Limb (tissue), 2 donors: Measurements from ENCODE around the gene TP53I3.
"Not testable (repeated sequence)": the region's sequence is repeated elsewhere in the genome, so short reads cannot be mapped to it uniquely, and the experiment has no call there.

ENCODE experiments used
- DNase-seq, 2 donors: peaks; one replicate each; pipeline ENCODE4 v3.0.0-alpha.2; 2016; ENCODE audit errors: extremely low spot score in 2 of 2

TP53I3 gene

DNA sequence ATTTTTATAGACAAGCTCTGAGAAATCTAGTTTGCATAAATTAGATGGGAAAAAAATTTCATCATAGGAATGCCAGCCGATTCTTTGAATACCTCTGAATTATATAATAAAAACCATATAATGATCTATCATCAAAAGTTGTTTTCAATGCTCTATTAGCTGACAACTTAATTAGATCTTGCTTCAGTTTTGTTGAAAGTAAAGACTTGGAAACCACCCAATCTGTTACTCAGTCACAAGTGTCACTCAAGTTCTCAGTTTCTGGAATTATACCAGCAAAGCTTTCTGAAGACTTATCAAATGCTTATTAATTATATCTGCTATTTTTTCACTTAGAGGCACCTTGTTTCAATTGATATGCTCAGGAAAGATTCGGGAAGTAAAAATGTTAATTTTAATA is 17.4 kb upstream of the TP53I3 start:
- DNase-seq, result no peak

DNA sequence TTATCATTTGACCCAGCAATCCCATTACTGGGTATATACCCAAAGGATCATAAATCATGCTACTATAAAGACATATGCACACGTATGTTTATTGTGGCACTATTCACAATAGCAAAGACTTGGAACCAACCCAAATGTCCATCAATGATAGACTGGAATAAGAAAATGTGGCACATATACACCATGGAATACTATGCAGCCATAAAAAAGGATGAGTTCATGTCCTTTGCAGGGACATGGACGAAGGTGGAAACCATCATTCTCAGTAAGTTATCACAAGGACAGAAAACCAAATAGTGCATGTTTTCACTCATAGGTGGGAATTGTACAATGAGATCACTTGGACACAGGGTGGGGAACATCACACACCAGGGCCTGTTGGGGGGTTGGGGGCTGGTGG is 16.1 kb upstream of the TP53I3 start:
- not testable (repeated sequence) for DNase-seq

DNA sequence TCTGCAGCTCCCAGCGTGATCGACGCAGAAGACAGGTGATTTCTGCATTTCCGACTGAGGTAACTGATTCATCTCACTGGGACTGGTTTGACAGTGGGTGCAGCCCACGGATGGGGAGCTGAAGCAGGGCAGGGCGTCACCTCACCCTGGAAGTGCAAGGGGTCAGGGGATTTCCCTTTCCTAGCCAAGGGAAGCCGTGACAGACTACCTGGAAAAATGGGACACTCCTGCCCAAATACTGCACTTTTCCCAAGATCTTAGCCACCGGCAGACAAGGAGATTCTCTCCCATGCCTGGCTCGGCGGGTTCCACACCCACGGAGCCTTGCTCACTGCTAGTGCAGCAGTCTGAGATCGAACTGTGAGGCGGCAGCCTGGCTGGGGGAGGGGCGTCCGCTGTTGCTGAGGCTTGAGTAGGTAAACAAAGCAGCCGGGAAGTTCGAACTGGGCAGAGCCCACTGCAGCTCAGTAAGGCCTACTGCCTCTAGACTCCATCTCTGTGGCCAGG is 10.6 kb upstream of the TP53I3 start:
- DNase-seq, result not testable (repeated sequence)

DNA sequence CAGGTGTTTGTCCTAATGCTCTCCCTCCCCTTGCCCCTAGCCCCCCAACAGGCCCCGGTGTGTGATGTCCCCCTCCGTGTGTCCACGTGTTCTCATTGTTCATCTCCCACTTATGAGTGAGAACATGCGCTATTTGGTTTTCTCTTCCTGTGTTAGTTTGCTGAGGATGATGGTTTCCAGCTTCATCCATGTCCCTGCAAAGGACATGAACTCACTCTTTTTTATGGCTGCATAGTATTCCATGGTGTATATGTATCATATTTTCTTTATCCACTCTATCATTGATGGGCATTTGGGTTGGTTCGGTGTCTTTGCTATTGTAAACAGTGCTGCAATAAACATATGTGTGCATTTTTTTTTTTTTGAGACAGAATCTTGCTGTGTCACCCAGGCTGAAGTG is 8.6 kb upstream of the TP53I3 start:
- not testable (repeated sequence) for DNase-seq

DNA sequence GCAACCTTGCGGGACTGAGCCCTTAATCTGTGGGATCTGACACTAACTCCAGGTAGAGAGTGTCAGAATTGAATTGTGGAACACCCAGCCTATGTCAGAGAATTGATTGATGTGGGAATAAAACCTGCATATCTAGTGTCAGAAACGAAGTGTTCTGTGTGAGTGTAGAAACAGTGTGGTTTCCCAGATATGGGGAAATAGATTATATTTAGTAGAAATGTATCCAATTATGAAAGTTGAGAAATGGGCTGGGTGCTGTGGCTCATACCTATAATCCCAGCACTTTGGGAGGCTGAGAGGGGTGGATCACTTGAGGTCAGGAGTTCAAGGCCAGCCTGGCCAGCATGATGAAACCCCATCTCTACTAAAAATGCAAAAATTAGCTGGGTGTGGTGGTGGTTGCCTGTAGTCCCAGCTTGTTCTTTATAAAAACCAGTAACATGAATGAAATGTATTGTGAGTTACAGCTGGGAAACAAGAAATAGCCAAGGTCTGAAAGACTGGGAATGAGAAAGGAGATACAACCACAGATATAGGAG is 4.3 kb upstream of the TP53I3 start:
- no peak for DNase-seq

DNA sequence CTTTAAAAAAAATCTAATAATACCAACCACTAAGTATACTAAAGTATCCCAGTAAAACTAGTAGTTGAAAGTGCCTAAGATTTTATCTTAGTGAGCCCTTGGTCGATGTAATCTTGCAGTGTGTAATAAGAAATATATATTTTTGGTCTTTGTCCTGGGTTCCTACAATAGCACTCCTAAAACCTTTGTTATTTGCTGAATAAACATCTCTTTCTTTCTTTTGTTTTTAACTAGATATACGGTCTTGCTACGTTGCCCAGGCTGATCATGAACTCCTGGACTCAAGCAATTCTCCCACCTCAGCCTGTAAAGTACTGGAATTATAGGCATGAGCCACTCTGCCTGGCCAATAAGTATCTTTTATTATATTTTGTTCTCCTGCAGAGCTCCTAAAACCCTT is 2.4 kb upstream of the TP53I3 start:
- DNase-seq, result no peak

DNA sequence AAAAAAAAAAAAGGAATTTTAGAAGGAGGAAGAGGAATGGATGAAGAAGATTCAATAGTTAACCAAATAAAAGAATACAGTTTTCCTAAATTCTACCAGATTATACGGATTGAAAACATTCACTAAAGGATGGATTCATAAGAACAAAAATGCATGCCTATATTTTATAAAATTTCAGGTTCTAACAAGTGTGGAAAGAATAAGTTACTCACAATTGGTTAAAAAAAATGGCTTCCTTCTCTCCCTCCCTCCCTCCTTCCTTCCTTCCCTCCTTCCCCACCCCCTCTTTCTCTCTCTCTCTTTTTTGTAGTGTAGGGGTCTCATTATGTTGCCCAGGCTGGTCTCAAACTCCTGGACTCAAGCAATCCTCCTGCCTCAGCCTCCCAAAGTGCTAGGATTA is 1.6 kb upstream of the TP53I3 start:
- no peak for DNase-seq

DNA sequence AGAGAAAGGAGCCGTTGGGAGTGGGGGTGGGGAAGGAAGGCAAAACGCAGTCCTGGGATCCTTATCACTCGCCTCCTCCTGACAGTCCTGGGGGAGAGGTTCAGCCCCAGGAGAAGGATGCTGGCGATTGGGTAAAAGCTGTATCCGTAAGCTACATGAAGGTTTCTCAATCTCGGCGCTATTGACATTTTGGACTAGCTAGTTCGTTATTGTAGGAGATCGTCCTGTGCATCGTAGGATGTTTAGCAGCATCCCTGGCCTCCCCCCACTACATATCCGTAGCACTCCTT is 511 bp upstream of the TP53I3 start:
- no peak for DNase-seq

DNA sequence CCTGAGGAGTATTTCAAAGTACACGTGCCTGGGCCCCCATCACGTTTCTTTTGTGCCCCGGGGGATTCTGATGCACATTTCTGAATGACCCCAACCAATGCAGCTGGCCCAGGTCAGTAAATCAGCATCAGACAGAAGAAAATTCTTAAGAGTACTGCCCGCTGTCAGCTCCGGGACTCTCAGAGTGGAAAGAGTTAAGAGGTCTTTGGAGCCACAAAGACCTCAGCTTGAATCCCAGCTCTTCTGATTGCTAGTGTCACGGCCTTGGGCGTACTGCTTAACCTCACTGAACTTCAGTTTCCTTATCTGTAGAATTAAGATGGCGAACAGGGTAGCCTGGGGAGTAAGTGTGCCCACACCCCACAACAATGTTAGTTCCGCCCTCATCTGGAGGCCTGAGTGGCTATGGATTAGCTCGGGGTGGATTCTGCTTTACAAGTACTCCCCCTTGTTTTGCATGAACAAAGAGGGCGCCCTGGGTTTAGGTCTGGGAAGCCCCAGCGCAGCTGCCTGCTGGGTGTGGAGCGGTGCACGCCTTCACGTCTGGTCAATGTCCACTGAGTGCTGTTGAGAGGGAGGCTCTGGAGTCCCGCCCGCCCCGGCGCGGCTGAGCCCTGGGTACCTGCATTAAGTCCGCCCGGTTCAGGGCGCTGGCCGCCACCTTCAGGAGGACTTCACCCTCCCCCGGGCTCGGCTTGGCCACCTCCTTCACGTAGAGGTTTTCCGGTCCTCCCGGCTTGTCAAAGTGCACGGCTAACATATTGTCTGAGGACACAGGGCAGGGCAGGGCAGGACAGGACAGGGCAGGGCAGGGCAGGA is 858 bp downstream of the TP53I3 start:
- peak in 1 of 2 donors; percentile 84 for DNase-seq

DNA sequence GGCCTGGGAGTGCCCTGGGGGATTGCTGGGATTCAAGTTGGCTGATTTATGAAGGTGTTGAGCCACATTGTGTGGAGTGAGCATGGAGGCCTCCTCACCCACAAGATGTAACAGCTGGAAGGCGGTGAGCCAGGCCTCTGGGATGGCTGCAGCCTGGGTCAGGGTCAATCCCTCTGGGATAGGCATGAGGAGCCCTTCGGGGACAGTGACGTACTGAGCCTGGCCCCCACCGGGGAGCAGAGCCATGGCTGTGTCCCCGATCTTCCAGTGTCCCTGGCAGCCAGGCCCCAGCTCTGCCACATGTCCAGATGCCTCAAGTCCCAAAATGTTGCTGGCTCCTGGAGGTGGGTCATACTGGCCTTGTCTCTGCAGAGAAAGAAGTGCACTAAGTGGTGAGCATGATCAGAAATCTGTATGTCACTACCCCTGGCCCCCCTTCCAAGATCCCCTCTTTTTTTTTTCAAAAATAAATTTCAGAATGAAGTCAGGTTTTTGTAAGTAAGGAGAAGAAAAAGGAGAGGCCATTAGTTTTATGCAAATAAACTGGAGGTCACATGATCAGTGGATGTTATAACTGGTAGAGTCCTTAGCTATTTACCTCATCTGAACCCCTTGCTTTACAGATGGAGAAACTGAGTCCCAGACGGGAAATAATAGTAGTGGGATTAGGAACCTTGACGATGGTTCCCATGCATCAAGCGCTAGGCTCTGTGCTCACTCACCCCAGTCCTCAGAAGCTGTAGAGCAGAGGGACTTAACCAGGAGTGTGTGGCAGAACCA is 1.7 kb downstream of the TP53I3 start:
- DNase-seq, result no peak

DNA sequence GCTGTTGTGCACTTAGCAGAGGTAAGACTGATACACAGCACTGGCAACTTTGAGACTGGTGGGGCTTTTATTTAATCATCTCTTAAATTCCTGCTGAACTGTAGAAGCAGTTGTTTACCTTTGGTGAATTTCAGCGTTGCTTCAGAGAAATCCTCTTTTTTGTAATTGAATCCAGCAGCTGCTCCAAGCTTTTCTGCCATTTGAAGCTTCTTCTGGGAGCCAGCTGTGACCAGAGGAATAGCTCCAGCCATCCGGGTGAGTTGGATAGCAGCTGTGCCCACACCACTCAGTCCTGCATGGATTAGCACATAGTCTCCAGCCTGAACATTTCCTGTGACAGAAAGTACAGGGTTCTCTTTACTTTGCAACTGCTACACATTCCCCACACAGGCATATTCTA is 3.9 kb downstream of the TP53I3 start:
- DNase-seq, result peak in 1 of 2 donors; percentile 62

DNA sequence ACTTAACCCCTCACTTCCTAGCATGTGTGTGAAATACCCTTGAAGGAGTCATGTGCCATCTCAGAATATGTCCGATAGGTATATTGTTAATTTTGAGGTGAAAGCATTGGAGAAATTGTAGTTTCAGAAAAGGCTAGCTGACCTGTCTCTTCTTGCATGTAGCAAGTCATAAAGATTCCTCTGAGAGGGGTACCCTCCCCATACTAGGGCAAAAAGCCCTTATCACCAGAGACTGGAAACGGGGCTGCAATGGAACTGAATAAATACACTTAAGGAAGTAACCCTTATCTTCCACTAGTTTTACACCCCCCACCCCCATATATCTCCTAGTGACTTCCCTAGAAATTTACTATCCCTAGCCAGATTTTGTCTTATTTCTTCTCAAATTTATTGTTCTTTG is 6.8 kb downstream of the TP53I3 start:
- DNase-seq, result no peak

DNA sequence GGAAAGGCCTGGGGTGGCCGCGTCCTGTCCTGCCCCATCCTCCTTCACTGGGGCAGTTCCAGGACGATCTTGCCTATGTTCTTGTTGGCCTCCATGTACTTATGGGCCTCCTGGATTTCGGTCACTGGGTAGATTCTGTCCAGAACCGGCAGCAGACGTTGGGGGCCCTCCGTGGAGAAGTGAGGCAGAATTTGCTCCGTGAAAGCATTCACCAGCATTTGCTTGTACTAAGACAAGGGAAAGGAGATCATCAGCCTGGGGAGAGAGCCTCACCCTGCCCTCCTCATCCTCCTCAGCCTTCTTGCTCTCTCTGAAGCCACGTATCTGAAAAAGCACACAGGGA is 7.1 kb downstream of the TP53I3 start:
- DNase-seq, result no peak

DNA sequence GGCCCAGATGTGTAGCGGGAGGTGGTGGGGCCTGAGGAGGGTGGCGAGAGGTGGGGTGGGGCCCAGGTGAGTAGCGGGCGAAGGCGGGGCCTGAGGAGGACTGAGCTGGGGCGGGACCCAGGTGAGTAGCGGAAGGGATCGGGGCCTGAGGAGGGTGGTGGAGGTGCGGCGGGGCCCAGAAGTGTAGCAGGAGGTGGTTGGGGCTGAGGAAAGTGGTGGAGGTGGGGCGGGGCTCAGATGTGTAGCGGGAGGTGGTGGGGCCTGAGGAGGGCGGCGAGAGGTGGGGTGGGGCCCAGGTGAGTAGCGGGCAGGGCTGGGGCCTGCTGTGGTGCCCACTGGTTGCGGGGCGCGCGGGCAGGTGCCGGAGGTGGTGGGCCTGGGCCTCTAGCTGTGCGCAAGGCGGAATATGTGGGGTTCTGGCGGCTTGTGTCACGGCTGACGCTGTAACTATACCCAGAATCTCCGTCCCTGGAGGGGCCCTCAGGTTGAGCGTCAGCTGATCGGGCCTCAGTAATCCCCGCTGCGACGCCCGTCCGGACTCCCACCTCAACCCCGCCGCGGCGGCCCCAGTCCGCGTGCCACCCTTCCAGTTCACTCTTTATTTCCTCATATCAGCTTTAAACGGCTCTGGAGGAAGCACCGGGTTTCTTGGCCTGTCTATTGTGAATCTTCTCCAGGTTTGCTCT is 7.6 kb downstream of the TP53I3 start:
- DNase-seq, result peak in 1 of 2 donors; percentile 57

DNA sequence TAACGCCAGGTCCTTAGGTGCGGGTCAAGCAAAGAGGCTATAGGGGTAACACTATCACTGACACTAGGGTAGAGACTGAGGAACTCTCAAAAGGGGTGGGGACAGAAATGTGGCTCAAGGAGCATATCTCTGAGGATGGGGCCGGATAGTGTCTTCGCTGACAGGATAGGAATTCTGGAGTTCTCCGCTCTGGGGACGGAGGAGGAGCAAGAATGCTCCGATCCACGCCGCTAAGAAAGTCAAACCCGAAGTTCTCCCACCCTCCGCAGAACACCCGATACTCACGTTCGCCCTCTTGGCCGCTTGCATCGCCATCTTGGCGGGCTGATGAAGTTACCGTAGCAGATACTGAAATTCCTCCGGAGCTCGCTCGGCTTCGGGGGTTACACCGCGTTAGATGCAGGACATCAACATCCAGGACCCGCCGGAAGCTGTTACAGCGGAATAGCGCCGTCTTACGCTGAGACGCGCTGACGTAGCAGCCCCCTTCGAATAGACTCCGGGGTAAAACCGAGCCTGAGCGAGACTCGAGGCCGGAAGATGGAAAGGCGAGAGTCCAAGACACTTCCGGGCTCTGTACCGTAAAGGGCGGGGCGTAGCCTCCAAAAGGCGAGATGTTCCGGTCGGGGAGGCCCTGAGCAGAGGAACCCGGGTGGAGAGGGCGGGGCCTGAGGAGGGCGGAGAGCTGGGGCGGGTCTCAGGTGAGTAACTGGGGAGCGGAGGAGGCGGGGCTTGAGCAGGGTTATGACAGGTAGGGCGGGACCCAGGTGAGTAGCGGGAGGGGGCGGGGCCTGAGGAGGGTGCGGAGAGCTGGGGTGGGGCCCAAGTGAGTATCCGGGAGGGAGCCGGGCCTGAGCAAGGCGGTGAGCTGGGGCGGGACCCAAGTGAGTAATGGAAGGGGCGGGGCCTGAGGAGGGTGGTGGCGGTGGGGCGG is 8.5 kb downstream of the TP53I3 start, which contains the start of gene SF3B6:
TSS of gene SF3B6 (minus strand) at position 412 of the 934 bp plus-strand sequence. CDS start at position 315, 97 bp downstream.
- DNase-seq, result peak; percentile 97

DNA sequence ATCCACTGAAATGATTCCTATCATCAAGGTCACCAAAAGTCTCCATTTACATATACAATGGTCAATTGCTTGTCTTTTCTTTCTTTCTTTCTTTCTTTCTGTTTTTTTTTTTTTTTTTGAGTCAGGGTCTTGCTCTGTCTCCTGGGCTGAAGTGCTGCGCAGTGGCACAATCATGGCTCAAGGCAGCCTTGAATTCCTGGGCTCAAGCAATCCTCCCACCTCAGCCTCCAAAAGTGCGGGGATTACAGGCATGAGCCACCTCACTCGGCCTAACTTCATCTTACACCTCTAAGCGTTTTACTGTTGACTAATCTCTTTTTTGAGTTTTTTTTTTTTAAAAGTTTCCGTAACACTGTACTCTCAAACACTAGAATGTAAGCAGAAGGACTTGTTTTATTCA is 9.4 kb downstream of the TP53I3 start:
- DNase-seq, result no peak

DNA sequence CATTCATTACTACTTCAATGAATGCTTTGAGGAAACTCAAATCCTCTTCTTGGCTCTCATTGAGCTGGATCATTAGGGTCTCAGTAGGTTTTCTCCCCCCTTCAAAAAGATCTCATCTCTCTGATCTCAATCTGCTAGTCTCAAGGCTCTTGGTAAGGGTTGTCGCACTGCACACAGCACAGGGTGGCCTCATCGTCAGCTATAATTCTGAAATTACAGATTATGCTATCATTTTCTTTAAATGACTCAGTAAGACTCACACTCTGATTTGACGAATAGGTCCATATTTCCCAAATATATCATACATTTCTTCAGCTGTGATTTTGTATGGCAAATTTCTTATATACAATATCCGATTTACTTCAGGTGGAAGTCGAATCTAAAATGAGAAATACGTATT is 10.8 kb downstream of the TP53I3 start:
- DNase-seq, result no peak

DNA sequence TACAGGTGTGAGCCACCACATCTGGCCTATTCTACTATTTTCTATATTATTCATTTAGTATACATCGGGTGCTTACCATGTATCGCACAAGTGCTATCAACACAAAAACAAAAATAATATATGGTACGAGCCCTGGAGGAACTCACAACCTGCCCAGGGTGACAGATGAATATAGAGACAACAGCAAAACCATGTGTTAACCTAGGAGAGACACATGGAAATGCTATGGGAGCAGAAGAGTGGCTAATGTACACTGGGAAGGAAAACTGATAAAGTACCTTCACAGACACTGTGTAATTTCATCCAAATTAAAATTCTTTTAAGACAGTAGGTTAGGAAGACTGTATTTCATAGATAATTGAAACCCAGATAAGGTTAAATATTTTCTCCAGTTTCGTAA is 12.4 kb downstream of the TP53I3 start:
- no peak for DNase-seq

DNA sequence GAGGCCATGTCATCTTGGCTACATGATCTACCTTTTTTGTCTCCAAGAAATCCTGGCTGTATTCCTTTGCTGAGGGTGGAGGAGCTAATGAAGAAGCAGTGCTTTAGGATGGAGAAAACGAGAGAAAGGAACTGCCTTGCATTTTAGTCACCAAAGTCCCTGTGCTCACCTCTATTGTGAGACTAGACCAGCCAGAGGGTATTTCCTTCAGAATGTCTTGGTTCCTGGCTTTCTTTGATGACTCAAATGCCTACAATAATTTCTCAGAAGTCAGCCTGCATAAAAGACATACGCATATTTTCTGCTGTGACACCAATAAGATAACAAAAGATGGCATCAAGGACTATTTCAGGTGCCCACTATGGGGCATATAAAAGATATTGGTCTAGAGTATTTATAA is 19.3 kb downstream of the TP53I3 start:
- no peak for DNase-seq

DNA sequence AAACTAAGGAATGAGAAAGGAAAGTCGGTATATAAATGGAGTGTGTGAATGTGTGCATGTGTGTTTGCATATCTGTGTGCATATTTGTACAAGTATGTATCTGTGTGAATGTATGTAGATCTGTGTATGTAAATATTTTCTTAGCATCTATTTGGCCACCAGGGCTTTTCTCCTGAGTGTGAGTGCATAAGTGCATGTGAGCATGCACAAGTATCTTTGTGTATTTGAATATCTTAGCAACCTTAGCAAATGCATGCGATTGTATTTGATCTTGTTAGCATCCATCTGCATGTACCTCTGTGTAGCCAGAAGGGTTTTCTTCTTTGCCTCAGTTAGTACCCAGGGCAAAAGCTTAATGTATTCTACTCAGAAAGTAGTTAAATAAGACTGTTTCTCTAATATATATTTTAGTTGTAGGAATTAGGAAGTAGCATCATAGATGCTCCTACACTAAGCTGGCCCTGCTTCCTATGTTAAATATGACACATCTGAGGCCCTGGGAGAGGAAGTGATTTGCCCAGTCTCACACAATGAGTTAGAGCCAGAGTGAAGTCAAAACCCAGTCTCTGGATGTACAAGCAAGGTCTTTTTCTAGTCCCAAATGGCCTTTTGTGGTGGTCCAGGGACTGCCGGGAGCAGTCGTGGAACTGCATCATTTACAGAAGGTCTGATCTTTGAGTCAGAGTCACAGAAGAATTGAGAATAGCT is 25.9 kb downstream of the TP53I3 start:
- DNase-seq, result no peak
